IMR-90 (cell line): Measurements from ENCODE around the gene SF3B2. TPM values are rescaled to one million over a fixed set of nuclear protein-coding genes. Genes with fewer than 3 reads are reported as not detected.

Source experiments
- ATAC-seq: fragments of 200-7000 bp; cut with Tn5 transposase; 2 replicates; pipeline ENCODE4 v1.9.1; 2020; ENCODE audit warnings: low read depth, mild to moderate bottlenecking, moderate library complexity
- BruUV-seq: library from RNA; stranded (reverse); fragments of 400-500 nt; replicated peaks from 2 replicates; lab custom pipeline; 2021; lab: Mats Ljungman, UMichigan
- CTCF ChIA-PET: fragments of 300-600 bp; formaldehyde crosslinking; extraction: SDS; loops from one replicate; lab custom pipeline; 2021; ENCODE audit warnings: antibody characterized with exemption; lab: Yijun Ruan, JAX
- POLR2A ChIA-PET: fragments of 300-600 bp; sonication (Branson Sonifier 250); formaldehyde crosslinking; loops from one replicate; lab custom pipeline; 2022; ENCODE audit warnings: antibody characterized with exemption; ENCODE audit not compliant: unreplicated experiment; lab: Charles Lee
- DNase-seq: peaks from one replicate; pipeline ENCODE4 v3.0.0; 2013
- H2AFZ ChIP-seq: replicated peaks from 2 replicates; pipeline ENCODE3; 2013; ENCODE audit warnings: low read length, mild to moderate bottlenecking; ENCODE audit not compliant: poor library complexity
- H2AK5ac ChIP-seq: 2 replicates; pipeline ENCODE4 v1.6.1; 2013; ENCODE audit warnings: low read depth, low read length, inconsistent platforms
- H2AK9ac ChIP-seq: replicated peaks from 2 replicates; pipeline ENCODE3; 2013; ENCODE audit warnings: mild to moderate bottlenecking, low read depth, low read length, moderate library complexity; ENCODE audit not compliant: poor library complexity
- H2BK120ac ChIP-seq: 2 replicates; pipeline ENCODE4 v1.6.1; 2013; ENCODE audit warnings: low read depth, low read length, inconsistent platforms
- H2BK15ac ChIP-seq: 3 replicates; pipeline ENCODE4 v1.6.1; 2013; ENCODE audit warnings: low read depth, low read length, inconsistent platforms
- H2BK20ac ChIP-seq: 2 replicates; pipeline ENCODE4 v1.6.1; 2013; ENCODE audit warnings: low read depth, mild to moderate bottlenecking, inconsistent platforms, low read length, moderate library complexity
- H2BK5ac ChIP-seq: 2 replicates; pipeline ENCODE4 v1.6.1; 2013; ENCODE audit warnings: mild to moderate bottlenecking, low read depth, low read length, inconsistent platforms; ENCODE audit not compliant: poor library complexity, severe bottlenecking
- H3K14ac ChIP-seq: replicated peaks from 2 replicates; pipeline ENCODE4 v1.6.1; 2013; ENCODE audit warnings: low read depth, low read length, inconsistent platforms
- H3K18ac ChIP-seq: 2 replicates; pipeline ENCODE4 v1.6.1; 2013; ENCODE audit warnings: low read depth, low read length, control low read depth
- H3K23ac ChIP-seq: 2 replicates; pipeline ENCODE4 v1.6.1; 2013; ENCODE audit warnings: low read depth, low read length, inconsistent platforms
- H3K27ac ChIP-seq: 2 replicates; pipeline ENCODE4 v1.5.1; 2013; ENCODE audit warnings: mild to moderate bottlenecking, control low read depth, low read length; ENCODE audit not compliant: insufficient read depth
- H3K27me3 ChIP-seq: 2 replicates; pipeline ENCODE4 v1.6.1; 2013; ENCODE audit warnings: low read length; ENCODE audit not compliant: control insufficient read depth, insufficient read depth
- H3K36me3 ChIP-seq: 2 replicates; pipeline ENCODE4 v1.6.1; 2013; ENCODE audit warnings: low read length, mixed read lengths; ENCODE audit not compliant: control insufficient read depth, insufficient read depth
- H3K4ac ChIP-seq: 2 replicates; pipeline ENCODE4 v1.6.1; 2013; ENCODE audit warnings: low read depth, low read length, inconsistent platforms
- H3K4me1 ChIP-seq: 2 replicates; pipeline ENCODE4 v1.6.1; 2013; ENCODE audit warnings: low read length, mixed read lengths; ENCODE audit not compliant: control insufficient read depth, insufficient read depth
- H3K4me2 ChIP-seq: 2 replicates; pipeline ENCODE4 v1.6.1; 2013; ENCODE audit warnings: low read depth, mild to moderate bottlenecking, control low read depth, low read length, moderate library complexity
- H3K4me3 ChIP-seq: 2 replicates; pipeline ENCODE4 v1.5.1; 2013; ENCODE audit warnings: low read depth, mild to moderate bottlenecking, control low read depth, low read length, moderate library complexity; ENCODE audit not compliant: insufficient read depth
- H3K56ac ChIP-seq: 2 replicates; pipeline ENCODE4 v1.6.1; 2013; ENCODE audit warnings: low read length, inconsistent platforms; ENCODE audit not compliant: insufficient read depth; ENCODE audit errors: extremely low read depth
- H3K79me1 ChIP-seq, 2 experiments: 2 replicates each; pipeline ENCODE4 v1.6.1; 2013; ENCODE audit warnings: low read length in 2 of 2, inconsistent platforms in 1 of 2, low read depth in 1 of 2
- H3K9ac ChIP-seq: 2 replicates; pipeline ENCODE4 v1.6.1; 2013; ENCODE audit warnings: low read depth, low read length, control low read depth
- H3K9me1 ChIP-seq: 2 replicates; pipeline ENCODE4 v1.6.1; 2013; ENCODE audit warnings: low read length, inconsistent platforms; ENCODE audit not compliant: insufficient read depth
- H3K9me3 ChIP-seq: 2 replicates; pipeline ENCODE4 v1.6.1; 2013; ENCODE audit warnings: low read length; ENCODE audit not compliant: control insufficient read depth, insufficient read depth
- H4K20me1 ChIP-seq: 2 replicates; pipeline ENCODE4 v1.6.1; 2013; ENCODE audit warnings: low read length, inconsistent platforms; ENCODE audit not compliant: insufficient read depth
- H4K5ac ChIP-seq: 2 replicates; pipeline ENCODE4 v1.6.1; 2013; ENCODE audit warnings: mild to moderate bottlenecking, low read depth, low read length, control low read depth
- H4K8ac ChIP-seq, 2 experiments: 2 replicates each; pipeline ENCODE4 v1.6.1; 2013; ENCODE audit warnings: low read depth in 2 of 2, low read length in 2 of 2, control low read depth in 1 of 2, inconsistent platforms in 1 of 2
- H4K91ac ChIP-seq: 2 replicates; pipeline ENCODE4 v1.6.1; 2013; ENCODE audit warnings: low read depth, low read length, inconsistent platforms; ENCODE audit not compliant: insufficient read depth
- BHLHE40 ChIP-seq: fragments of 150-350 bp; IDR thresholded peaks from 2 replicates; pipeline ENCODE4 v1.6.1; 2016; ENCODE audit warnings: mild to moderate bottlenecking, low read depth, low read length
- CEBPB ChIP-seq: IDR thresholded peaks from 2 replicates; pipeline ENCODE4 v1.6.1; 2012; ENCODE audit warnings: low read depth, low read length, improper control_type of control experiment
- CHD1 ChIP-seq: IDR thresholded peaks from 2 replicates; pipeline ENCODE4 v1.6.1; 2012; ENCODE audit warnings: low read depth, low read length, improper control_type of control experiment
- CTCF ChIP-seq: conservative IDR thresholded peaks from 2 replicates; pipeline ENCODE4 v1.5.1; 2012; ENCODE audit warnings: mild to moderate bottlenecking, low read depth, low read length, improper control_type of control experiment
- ELK1 ChIP-seq: fragments of 150-350 bp; IDR thresholded peaks from 2 replicates; pipeline ENCODE4 v1.6.1; 2016; ENCODE audit warnings: low read depth, mild to moderate bottlenecking, low read length, moderate library complexity, borderline replicate concordance
- FOS ChIP-seq: fragments of 150-350 bp; IDR thresholded peaks from 2 replicates; pipeline ENCODE4 v1.6.1; 2016; ENCODE audit warnings: low read depth, low read length
- MAFK ChIP-seq: IDR thresholded peaks from 2 replicates; pipeline ENCODE4 v1.6.1; 2012; ENCODE audit warnings: low read depth, low read length, improper control_type of control experiment
- MAZ ChIP-seq: IDR thresholded peaks from 2 replicates; pipeline ENCODE4 v1.6.1; 2012; ENCODE audit warnings: low read depth, mild to moderate bottlenecking, low read length, improper control_type of control experiment, moderate library complexity, borderline replicate concordance
- NFE2L2 ChIP-seq: fragments of 150-350 bp; IDR thresholded peaks from 2 replicates; pipeline ENCODE4 v1.6.1; 2016; ENCODE audit warnings: low read depth, mild to moderate bottlenecking, low read length
- POLR2A ChIP-seq: IDR thresholded peaks from 2 replicates; pipeline ENCODE4 v1.6.1; 2012; ENCODE audit warnings: mild to moderate bottlenecking, low read depth, low read length
- RAD21 ChIP-seq: IDR thresholded peaks from 2 replicates; pipeline ENCODE4 v1.6.1; 2012; ENCODE audit warnings: low read length, improper control_type of control experiment
- RCOR1 ChIP-seq: IDR thresholded peaks from 2 replicates; pipeline ENCODE4 v1.6.1; 2012; ENCODE audit warnings: mild to moderate bottlenecking, low read length, improper control_type of control experiment; ENCODE audit not compliant: insufficient replicate concordance
- RFX5 ChIP-seq: IDR thresholded peaks from 2 replicates; pipeline ENCODE4 v1.8.0; 2012; ENCODE audit warnings: low read depth, mild to moderate bottlenecking, low read length, moderate library complexity
- SMC3 ChIP-seq: fragments of 150-350 bp; IDR thresholded peaks from 2 replicates; pipeline ENCODE4 v1.6.1; 2016; ENCODE audit warnings: low read depth, mild to moderate bottlenecking, antibody characterized with exemption, low read length, moderate library complexity
- USF2 ChIP-seq: fragments of 150-350 bp; IDR thresholded peaks from 2 replicates; pipeline ENCODE4 v1.6.1; 2017; ENCODE audit warnings: mild to moderate bottlenecking, antibody characterized with exemption, low read length, low read depth
- WGBS, 2 experiments: methylation state at CpG; one replicate each; pipeline versions ENCODE4 v1.1.5 to v1.1.7; 2013; ENCODE audit warnings: missing lambda C conversion rate in 2 of 2; ENCODE audit not compliant: insufficient read length in 1 of 2; ENCODE audit errors: extremely low coverage in 2 of 2; 5-methylcytosine and 5-hydroxymethylcytosine counted together
- dilution Hi-C: fragments of 300-500 bp; cut with HindIII; formaldehyde crosslinking; loops from one replicate; pipeline ENCODE4 v1.14.3; 2018; ENCODE audit warnings: low sequenced_read_pairs; ENCODE audit not compliant: unreplicated experiment
- in situ Hi-C: fragments of 300-500 bp; cut with MboI; formaldehyde crosslinking; loops from 3 replicates; pipeline ENCODE4 v1.14.3; 2019; ENCODE audit warnings: low sequenced_read_pairs, inconsistent platforms, mixed read lengths
- intact Hi-C: fragments of 100-400 bp; cut with micrococcal nuclease; formaldehyde crosslinking; loops from 2 replicates; pipeline ENCODE4 v1.10.0; 2022
- polyA plus RNA-seq, 3 experiments: library from polyadenylated mRNA; depleted of rRNA; stranded (reverse); fragments of >200 nt; gene quantifications; 2 replicates each; pipeline ENCODE4 v1.2.3, GENCODE V29; 2012; ENCODE audit warnings: low replicate concordance in 1 of 3
- total RNA-seq: library from RNA; depleted of rRNA; stranded (reverse); fragments of >200 nt; gene quantifications from 2 replicates; pipeline ENCODE4 v1.2.3, GENCODE V29; 2012

The SF3B2 gene
- total and polyA plus RNA-seq, 2 of the 4 experiments (the other 2 are of a cell fraction): 120 to 122 TPM

GRCh38 chr11:66048547-66049323 lies 3.4 kb upstream of the SF3B2 start, which contains the start of gene GAL3ST3:
GAL3ST3 (minus strand) TSS chr11:66049161; CDS start chr11:66045415, 3,746 bp downstream.
- dilution Hi-C loops (no loop called here), in situ Hi-C loops (no loop called here), intact Hi-C loops (no loop called here)
- Histone ChIP-seq H2BK20ac (no peak within 1 kb of the TSS), H4K8ac (no peak within 1 kb of the TSS), H2BK120ac (no peak within 1 kb of the TSS), H3K4me3 (no peak within 1 kb of the TSS), H3K18ac (no peak within 1 kb of the TSS), H4K20me1 (peaks cover 8% of the 10 kb centered on the region; the same call in 1 of the 2 replicates), H3K4ac (no peak within 1 kb of the TSS), H3K9me1 (0 out of 2 replicates have a peak, but pooled peaks cover 7% of the 10 kb centered on the region), H2AFZ (peak within 1 kb of the TSS; percentile 68), H3K14ac (no peak within 1 kb of the TSS), H2AK5ac (no peak within 1 kb of the TSS; the same call in 1 of the 2 replicates), H3K36me3 (no peaks in the 10 kb centered on the region), H3K27me3 (peaks cover 27% of the 10 kb centered on the region; the same call in 1 of the 2 replicates), H3K4me2 (no peak within 1 kb of the TSS), H3K56ac (no peak within 1 kb of the TSS), H3K23ac (no peak within 1 kb of the TSS), H3K9ac (no peak within 1 kb of the TSS), H2BK15ac (no peak within 1 kb of the TSS), H2AK9ac (no peak within 1 kb of the TSS), H3K79me1 (peaks cover 4 to 24% of the 10 kb centered on the region in 2 experiments; a peak in 2 of 4 replicates), H4K5ac (no peak within 1 kb of the TSS), H3K4me1 (peaks cover 8% of the 10 kb centered on the region), H2BK5ac (no peak within 1 kb of the TSS), H3K9me3 (no peaks in the 10 kb centered on the region), H3K27ac (no peak within 1 kb of the TSS), H4K91ac (no peak within 1 kb of the TSS)
- no peak for ATAC-seq
- BruUV-seq: no TSS peak
- no peak for DNase-seq
- ChIA-PET CTCF (no interaction called here), POLR2A (no interaction called here)
- WGBS, 2 experiments: 26% methylated on average over 2 of the region's 39 CpGs; no CpG with 5 or more reads in 1 of the 2 experiments
- TF ChIP-seq BHLHE40: no peak
- no peak for TF ChIP-seq ELK1
- TF ChIP-seq USF2: no peak
- TF ChIP-seq CHD1: no peak
- TF ChIP-seq MAZ: no peak
- TF ChIP-seq MAFK: no peak
- no peak for TF ChIP-seq FOS
- no peak for TF ChIP-seq NFE2L2
- no peak for TF ChIP-seq RAD21
- no peak for TF ChIP-seq RCOR1
- TF ChIP-seq POLR2A: no peak
- TF ChIP-seq CTCF: no peak
- TF ChIP-seq RFX5: no peak
- TF ChIP-seq SMC3: no peak
- TF ChIP-seq CEBPB: no peak
